VCaP (cell line): ENCODE data around the gene CXorf51B.
"Not testable (repeated sequence)": the region's sequence is repeated elsewhere in the genome, so short reads cannot be mapped to it uniquely, and the experiment has no call there.

Experiments used
- H3K27ac ChIP-seq: fragments of 450-650 bp; 2 replicates; pipeline ENCODE4 v1.5.1; 2017
- CTCF ChIP-seq: fragments of 450-650 bp; conservative IDR thresholded peaks from 2 replicates; pipeline ENCODE4 v1.5.1; 2017; ENCODE audit warnings: mild to moderate bottlenecking, moderate library complexity

The CXorf51B gene

GRCh38 chrX:146809471-146809870 is at the start of gene CXorf51B:
TSS of gene CXorf51B (plus strand) at chrX:146809771. CDS start at chrX:146809792, 21 bp downstream.
- not testable (repeated sequence) for H3K27ac ChIP-seq

- not testable (repeated sequence) for H3K27ac ChIP-seq
Measured at GRCh38 chrX:146814644-146815043, 5.1 kb downstream of the CXorf51B start, which contains the start of gene CXorf51A. TSS of gene CXorf51A (minus strand) at chrX:146814744. CDS start at chrX:146814723, 21 bp downstream.

GRCh38 chrX:146831994-146832393 is 22.4 kb downstream of the CXorf51B start:
- no peak overlapping the region for H3K27ac ChIP-seq
- TF ChIP-seq CTCF: no peak

DNA sequence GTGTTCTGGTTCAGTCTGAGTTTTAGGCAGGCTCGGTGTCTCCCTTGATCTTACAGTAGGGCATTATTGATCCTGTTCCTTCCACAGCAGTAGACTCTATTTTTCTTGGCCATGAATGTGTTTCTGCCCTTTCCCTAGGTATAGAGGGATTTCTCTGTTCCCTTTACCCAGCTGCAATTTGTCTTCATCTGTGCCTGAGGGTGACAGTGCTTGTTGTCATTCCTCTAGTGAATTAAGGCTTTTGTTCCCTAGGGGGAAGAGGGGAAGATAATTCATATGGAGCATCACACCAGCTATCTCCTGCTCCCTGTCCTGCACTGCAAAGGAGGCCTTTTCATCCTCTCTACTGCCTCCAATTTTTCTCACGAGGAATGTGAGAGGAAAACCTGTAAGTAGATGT is 44.7 kb downstream of the CXorf51B start:
- no peak for TF ChIP-seq CTCF
- H3K27ac ChIP-seq: no peak overlapping the region
